Astrocyte of the hippocampus (primary cell): ENCODE measurements around the gene FAM131B.

Experiments used
- DNase-seq: peaks from one replicate; pipeline ENCODE4 v3.0.0; 2011; ENCODE audit warnings: low read depth, low spot score

Gene FAM131B

DNA sequence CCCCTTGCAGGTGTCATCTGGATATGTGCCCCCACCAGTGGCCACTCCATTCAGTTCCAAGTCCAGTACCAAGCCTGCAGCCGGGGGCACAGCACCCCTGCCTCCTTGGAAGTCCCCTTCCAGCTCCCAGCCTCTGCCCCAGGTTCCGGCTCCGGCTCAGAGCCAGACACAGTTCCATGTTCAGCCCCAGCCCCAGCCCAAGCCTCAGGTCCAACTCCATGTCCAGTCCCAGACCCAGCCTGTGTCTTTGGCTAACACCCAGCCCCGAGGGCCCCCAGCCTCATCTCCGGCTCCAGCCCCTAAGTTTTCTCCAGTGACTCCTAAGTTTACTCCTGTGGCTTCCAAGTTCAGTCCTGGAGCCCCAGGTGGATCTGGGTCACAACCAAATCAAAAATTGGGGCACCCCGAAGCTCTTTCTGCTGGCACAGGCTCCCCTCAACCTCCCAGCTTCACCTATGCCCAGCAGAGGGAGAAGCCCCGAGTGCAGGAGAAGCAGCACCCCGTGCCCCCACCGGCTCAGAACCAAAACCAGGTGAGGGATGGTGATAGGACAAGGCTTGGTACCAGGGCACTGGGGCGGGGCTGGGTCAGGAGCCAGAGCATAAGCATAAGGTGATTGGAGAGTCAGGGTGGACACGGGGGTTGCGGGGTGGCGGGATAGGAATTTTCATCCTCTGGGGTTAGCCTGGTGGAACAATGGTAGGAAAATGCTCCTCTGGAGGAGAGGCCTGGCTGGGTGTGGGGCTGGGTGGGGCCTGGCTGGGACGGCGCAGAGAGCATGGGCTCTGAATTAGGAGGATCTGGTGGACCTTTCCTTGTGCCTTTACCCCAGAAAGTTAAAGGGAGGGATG, 20.5 kb upstream of the FAM131B start:
- DNase-seq, result no peak

DNA sequence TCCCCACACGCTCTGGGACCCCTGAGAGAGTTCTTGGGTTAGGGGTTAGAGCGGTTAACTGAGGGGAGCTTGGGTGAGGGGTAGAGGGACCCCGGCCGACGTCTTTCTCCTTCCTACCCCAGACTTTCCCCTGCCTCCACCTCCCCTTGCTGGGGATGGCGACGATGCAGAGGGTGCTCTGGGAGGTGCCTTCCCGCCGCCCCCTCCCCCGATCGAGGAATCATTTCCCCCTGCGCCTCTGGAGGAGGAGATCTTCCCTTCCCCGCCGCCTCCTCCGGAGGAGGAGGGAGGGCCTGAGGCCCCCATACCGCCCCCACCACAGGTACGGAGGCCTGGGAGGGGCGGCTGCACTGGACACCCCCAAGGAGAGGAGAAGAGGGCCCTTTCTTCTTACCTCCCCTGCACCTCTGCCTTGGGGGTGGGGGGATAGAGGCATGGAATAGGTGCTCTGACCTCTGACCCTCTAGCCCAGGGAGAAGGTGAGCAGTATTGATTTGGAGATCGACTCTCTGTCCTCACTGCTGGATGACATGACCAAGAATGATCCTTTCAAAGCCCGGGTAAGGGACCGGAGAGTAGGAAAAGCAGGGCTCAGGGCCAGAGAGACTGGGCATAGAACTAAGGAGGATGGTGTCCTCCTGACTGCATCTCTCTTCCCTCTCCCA, 19.7 kb upstream of the FAM131B start:
- DNase-seq, result no peak

DNA sequence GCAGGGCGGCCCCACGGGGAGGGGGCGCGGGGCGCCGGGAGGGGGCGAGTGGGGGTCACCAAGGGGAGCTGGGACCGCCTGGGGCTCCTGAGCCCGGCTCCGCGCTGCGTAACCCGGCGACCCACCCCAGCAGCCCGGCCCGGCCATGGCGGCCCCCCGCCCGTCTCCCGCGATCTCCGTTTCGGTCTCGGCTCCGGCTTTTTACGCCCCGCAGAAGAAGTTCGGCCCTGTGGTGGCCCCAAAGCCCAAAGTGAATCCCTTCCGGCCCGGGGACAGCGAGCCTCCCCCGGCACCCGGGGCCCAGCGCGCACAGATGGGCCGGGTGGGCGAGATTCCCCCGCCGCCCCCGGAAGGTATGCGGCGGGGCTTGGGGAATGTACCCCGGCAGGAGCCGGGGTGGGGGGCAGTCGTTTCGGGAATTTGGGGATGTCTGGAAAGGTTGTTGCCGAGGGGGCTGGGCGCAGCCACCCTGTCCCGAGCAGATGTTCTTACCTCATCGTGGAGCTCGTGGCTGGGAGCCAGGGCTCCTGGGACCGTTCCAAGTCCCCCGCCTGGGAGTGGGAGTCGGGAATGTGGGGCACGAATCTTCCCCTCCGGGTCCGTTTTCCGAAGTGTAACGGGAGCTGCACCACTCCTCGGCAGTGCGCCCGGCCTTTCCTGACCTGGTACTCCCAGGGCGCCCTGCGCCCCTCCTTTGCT, 19.1 kb upstream of the FAM131B start:
- peak; percentile 90 for DNase-seq

DNA sequence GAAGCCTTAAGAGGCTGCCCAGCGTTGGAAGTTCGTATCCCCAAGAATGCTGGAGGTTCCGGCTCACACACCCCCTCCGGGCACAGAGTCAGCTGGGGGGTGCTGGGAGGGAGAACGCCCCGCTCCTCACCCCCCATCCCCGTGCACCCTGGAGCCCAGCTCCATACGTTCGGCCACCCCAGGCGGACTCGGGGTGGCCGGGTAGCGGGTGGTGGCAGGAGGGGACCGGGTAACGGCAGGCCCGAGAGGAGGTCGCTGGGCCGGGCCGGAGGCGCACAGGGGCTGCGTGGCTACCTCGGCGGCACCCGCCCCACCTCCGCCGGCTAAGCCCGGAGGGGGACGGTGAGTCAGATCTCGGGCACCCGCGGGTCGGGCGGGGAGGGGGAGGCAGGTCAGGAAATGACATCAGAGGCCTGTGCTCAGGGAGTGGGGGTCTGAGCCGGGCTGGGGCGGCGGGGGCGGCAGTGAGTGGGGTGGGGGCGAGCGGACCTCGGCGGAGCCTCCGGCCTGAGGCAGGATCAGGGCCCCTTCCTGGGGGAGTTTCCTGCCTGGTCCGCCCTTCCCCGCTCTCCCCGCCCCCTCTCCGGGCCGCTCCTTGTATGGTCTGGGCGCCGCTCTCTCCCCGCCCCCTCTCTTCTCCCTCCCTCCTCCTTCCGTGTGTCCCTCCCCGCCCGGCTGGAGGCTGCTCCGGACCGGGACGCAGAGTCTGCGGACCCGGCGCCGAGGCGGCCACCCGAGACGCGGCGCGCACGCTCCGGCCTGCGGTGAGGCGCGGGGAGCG, 18.3 kb upstream of the FAM131B start, which contains the start of gene ZYX:
Gene ZYX, plus strand, starts transcription at position 700 of the 781 bp plus-strand sequence. CDS start 227 bp downstream, outside the sequence.
- DNase-seq, result peak; percentile 98

DNA sequence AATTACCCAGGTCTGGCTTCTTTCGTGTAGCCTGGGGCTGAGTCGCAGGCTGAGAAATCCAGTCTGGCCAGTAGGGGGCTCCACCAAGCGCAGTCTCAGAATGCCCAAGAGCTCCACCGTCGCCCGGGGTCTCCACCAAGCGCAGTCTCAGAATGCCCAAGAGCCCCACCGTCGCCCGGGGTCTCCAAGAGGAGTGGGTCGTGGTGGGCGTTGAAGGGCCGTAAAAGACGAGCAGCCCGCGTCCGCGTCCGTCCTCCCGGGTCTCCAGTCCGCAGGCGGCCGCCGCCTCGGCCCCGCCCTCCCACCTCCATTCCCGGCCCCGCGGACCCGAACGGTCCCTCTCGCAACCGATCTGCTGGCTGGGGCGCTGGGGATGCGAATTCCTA, 17.7 kb upstream of the FAM131B start:
- DNase-seq, result peak; percentile 95

DNA sequence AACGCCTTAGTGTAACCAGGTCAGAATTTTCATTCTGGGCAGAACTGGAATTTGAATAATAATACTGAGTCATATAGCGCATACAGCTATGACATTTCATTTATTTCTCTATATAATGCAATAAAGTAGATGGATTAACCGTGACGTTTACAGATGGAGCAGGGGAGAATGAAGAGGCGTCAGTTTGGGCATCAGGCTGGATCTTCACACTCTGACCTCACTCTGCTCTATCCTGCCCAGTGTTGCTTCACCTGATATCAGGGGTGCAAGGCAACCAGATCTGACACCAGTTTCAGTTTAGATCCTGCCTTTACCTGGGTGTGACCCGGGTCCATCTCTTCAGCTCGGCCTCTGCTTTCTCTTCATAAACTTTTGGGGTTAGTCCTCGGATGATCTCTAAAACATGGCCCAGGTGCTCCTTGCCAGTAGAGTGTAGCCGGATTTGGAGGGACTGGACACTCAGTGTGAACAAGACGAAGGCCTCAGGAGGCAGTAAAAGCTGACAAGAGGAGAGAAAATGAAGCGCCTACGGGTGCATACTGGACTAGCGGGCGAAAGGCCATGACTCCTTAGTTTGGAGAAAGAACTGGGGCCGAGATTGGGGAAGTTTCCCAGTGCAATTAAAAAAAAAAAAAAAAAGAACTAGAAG, 17.2 kb upstream of the FAM131B start:
- DNase-seq, result no peak

DNA sequence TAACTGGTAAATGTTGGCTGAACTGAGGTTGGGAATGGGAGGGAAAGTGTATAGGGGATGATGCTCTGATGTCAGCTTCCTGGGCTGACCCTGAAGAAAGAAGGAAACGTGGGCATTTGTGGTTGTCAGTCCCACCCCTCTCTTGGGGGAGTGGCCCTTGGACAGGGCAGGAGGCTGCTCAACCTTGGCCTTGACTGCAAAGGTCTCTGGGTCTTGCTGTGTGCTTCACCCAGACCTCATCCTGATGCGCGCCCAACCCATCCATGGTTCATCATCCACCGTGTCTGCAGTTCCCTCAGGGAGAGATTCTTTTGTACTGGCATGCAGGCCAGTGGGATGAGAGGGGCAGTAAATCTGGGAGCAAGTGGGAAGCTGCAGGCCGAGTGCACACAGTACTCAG, 13.9 kb upstream of the FAM131B start:
- no peak for DNase-seq

DNA sequence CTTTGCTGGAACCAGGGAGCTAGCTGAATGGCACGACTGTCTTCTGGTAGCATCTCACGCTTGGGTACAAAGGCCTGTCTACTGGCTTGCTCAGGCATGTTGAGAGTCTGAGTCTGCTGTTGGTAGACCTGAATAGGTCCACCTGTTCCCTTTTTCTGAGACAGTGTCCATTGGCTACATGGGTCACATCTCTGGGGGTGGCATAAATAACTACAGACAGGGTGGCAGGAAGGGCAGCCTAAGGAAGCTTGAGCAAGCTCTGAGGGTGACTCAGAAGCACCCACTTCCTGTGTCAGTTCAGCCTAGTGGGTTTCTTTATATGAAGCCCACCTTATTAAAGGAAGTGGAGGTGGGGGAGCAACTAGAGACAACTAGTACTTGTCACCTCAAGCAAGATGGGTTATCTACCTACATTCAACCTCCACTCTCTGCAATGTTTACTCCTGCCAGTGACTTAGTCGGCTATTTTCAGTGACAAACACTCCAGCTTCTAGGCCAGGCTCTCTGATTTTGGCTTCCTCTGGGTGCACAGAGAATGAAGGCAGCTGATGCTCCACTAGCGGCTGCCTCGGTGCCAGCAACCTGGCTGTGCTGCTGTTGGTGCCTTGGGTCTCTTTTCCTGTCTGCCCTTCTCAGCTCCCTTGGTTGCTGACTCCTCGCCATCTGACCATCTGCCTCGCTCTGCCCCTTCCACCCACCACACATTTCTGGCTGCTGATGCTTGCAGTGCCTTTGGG, 13.0 kb upstream of the FAM131B start:
- DNase-seq, result no peak

DNA sequence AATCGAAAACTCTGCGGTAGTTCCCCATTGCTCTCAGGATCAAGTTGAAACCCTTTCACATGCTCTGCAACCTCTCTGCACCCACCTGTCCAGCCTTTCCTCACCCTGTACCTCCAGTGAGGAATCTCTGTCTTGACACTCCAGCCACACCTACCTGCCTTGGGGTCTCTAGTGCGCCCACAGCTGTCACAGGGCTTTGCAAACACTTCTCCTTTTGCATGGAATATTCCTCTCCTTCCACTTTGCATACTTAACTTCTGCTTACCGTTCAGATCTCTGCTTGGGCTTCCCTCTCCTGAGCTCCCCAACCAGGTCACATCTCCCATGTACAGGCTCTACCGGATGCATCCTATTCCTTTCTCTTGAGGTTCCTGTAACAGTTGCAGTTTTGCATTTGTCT, 12.0 kb upstream of the FAM131B start:
- DNase-seq, result no peak

DNA sequence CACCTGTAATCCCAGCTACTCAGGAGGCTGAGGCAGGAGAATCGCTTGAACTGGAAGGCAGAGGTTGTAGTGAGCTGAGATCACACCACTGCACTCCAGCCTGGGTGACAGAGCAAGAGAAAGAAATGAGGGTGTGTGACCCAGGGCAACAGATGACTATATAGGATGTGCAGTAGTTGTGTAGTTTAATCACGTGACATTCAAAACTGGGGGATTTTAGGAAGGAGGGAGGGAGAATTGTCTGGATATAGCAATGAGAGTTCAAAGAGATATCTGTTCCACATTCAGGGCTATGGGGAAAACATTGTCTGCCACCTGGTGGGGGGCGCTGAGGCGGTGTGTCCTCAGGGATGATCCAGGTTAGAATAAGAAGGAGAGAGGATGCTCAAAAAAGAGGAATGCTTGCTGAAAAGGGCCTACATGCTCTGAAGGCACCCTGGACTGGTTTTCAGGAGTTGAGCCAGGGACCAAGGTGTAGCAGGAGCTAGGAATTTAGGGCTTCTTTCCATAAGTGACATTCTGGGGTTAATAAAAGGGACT, 10.8 kb upstream of the FAM131B start:
- DNase-seq, result no peak

DNA sequence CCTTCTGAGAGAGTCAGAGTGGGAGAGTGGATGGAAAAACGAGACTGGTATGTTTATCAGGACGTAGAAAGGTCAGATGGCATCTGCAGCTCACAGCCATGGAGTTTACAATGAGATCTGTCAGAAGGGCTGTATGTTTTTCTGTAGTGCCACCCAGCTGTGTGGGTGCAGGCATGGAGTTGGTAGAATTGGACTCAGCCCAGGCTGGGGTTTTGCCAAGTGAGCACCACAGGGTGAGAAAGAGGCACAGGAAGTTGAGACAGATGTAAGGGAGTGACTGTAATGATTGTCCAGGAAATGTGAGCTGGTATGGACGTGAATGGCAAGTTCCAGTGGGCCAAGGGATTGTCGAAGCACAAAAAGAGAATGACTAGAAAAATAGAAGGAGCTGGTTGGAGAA, 9.6 kb upstream of the FAM131B start:
- DNase-seq, result no peak

DNA sequence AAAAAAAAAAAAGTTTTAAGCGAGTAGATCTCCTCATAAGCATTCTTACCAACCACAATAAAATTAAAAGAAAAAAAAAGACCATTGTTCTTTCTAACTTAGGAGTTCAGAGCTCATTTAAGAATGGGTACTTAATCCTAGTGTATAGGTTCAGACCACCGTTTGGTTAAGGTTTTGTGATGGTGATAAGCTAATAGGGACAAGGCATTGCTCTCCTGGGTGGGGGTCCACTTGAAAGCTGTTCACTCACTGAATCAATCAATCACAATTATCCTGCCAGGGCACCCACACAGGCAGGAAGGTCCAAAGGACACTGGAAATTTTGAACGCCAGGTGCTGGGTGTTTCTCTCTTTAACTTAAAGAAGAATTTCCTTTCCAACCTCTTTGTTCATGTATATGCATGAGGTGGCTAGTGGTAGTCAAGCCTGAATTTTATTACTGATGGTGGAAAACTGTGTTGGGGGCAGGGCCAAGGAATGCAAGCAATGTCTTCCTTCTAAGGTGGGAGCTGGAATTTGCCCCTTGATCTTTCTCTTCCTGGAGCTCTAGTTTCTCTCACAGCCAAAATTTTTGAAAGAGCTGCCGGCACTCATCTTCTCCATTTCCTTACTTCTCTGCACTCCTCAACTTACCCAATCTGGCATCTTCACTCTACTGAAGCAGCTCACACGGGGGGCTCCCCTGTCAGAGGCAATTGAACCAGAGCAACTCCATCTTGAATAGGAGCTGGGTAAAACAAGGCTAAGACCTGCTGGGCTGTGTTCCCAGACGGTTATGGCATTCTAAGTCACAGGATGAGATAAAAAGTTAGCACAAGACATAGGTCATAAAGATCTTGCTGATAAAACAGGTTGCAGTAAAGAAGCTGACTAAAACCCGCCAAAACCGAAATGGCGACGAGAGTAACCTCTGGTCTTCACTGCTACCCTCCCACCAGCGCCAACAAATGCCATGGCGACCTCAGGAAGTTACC, 7.5 kb upstream of the FAM131B start:
- peak; percentile 58 for DNase-seq

DNA sequence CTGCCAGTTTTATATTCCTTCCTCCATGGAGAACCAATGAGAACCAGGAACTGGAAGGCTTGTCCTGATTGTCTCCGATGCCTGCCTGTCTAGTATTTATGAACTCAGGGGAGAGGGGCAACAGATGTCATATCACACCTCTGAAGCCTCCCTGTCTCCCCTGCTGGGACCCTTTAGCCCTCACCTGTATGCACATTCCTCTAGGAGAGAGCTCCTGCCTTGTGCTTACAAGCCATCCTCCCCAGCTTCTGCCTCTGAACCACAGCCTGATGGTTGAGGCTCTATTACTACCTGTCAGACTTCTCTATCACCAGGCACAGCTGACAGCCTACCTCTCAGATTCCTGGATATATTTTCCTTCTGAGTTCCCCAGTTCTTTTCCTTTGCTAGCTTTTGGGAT, 5.9 kb upstream of the FAM131B start:
- DNase-seq, result no peak

DNA sequence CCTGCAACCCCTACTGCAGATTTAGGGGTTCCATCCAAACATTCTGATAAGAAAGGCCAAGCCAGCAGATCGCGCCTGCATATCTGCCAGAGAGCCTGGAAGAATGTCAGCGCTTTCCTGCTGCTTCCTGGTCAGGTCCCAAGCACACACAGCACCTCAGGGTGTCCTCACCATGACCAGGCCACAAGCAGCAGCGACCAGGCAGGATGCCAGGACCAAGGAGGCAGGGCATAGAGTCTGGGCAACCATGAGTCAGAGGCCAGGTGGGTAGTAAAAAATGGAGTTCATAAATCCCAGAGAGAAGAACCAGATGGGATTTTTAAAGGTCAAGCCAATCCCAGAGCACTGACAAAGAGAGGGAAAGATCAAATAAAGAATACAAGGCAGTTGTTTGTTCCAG, 5.5 kb upstream of the FAM131B start:
- DNase-seq, result peak; percentile 46

DNA sequence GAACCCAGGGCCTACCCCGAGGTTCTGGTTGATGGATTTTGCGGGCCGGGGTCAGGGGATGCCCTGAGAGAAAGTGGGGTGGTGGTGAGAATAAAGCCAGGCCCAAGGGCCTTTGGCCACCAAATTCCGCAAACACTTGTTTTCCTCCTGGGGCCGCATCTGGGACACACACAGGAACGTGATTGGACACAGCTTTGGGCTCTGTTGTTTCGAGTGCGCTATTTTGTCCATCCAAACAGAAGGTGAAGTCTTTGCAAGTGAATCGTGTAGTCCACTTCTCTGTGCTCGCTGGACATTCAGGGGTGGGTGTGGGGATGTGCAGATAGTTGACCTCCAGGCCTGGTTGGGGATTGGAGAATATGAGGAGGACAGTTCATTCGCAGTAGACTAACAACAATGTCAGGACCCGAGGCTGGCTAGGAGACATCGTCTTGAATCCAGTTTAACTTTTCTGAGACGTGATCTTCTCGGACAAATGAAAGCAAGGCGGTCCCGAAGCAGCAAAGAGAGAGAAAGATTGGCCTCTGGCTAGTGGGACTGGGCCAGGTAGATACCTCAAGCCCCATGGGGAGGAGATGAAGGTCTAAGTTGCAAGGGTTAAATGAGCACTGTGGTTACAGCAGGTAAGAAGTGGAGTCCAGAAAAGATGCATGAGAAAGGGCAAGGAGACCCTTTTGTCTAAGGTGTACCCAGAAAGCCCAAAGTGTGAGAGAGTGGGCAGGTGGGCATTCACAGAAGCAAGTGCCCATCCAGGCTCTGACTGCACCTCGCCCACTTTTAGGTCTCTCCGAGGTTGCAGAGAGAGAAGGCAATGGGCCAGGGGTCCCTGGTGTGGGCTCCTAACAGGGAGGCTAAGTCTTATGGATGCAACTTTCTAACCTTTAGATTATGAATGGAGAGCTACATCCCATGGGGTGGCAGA, 764 bp upstream of the FAM131B start:
- DNase-seq, result no peak

DNA sequence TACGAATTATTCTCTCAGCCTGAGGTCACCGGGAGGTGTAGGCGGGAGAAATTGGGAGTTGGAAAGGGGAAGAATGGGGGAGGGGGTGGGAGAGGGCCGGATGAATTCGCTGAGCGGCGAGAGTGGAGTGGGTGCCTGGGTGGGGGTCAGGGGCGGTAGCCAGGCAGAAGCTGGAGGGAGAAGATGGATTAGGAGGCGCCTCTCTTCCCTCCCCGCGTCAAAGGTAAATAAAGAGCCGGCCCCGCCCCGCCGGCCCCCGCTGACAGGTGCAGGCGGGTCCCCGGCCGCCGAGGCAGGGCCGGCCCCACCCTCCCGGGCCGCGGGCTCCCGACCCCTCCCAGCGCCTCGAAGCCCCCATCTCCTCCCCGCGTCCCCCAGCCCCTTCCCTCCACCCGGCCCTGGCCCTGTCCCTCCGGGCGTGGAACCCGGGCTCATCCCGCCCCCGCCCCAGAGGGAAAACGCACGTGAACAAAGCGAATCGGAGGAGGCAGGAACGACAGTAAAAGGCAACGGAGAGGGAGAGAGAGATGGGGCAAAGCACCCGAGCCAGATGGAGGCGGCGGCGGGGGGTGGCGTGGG, 872 bp downstream of the FAM131B start:
- DNase-seq, result no peak

DNA sequence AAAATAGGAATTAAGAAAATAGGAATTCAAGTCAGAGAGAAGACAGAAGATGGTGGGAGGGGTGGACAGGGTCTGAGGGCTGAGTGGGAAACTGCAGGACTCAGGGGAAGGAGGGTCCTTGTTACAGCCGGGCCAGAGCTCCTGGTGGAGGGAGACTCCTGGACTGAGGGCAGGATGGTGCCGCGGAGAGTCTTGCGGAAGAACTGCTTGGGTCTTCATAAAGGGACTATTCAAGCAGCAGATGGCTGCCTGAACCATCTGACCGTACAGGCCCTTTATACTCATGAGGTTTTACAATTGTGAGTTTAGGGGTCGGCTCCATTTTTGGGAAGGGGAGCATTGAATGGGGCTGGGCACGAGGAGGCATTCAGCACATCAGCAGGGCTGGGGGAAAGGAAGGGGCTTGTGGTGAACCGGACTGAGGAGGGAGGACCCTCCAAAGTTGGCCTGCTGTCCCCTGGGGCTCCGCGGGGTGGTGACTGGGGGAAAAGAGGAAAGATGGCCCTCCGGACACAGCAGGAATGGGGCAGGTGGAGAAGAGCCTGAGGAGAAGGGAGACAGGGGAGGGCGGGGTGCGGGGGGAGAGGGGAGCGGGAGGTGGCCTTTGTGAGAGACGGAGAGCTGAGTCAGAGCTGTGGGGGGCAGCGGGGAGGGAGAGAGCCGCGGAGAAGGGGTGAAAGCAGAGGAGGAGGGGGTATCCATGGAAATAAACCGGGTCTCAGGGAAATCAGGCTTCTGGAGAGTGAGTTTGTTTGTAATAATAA, 1.5 kb downstream of the FAM131B start:
- DNase-seq, result peak; percentile 30
